Hematopoietic multipotent progenitor cell treated with erythropoietin and hydrocortisone succinate and interleukin-3 and kit ligand, for 4 days (in vitro differentiated cells): ENCODE results near the gene MBD6.
A peak's percentile ranks its signal among the peaks of the same experiment; 100 is the strongest.

ENCODE experiments used
- DNase-seq: peaks from one replicate; pipeline ENCODE4 v3.0.0-alpha.2; 2015

The MBD6 gene

DNA sequence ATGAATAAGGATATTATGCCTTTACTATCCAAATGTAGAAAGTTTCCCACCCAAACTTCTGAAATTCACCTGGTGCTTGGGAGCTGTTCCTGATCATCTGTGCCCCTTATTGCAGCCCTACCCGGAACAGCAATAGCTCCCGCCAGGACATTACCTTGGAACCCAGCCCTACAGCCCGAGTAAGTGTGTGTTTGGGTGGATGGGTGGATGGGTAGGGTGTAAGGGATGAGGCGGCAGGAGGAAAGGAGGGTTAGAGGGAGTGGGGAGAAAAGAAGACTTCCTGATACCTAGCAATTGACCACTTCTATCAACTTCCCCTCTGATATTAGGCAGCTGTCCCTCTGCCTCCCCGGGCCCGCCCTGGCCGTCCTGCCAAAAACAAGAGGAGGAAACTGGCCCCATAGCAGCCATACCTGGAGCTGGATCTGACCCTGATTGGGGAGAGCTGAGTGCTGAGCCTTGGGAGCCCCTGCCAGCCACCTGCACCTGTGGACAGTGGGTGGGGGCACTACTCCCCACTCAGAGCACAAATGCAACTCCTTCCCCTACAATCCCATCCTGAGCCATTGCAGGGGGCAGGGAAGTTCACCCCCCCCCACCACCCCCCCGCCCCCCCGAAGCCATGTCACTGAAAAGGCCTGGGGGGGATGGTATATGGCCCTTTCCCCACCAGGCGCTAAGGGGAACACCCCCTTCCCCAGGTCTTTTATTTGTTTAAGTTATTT, 6.4 kb downstream of the MBD6 start:
- no peak for DNase-seq

DNA sequence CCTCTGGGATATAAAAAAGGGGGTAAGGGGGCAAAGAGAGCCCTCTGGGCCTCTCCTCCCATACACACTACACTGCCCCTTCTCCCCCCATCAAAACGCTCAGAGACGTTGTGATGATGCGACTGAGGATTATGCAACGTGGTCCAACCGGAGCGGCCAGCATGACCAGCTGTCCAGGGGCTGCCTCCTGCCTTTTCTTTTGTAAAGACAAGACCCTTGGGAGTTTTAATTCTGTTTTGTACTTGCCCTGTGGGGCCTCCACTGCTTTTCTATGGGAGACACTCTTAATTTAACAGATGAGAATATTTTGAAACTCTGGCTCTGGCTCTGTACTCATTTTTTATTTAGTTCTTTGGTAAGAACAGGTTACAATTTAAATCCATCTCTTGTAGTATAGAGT, 7.2 kb downstream of the MBD6 start:
- DNase-seq = no peak

DNA sequence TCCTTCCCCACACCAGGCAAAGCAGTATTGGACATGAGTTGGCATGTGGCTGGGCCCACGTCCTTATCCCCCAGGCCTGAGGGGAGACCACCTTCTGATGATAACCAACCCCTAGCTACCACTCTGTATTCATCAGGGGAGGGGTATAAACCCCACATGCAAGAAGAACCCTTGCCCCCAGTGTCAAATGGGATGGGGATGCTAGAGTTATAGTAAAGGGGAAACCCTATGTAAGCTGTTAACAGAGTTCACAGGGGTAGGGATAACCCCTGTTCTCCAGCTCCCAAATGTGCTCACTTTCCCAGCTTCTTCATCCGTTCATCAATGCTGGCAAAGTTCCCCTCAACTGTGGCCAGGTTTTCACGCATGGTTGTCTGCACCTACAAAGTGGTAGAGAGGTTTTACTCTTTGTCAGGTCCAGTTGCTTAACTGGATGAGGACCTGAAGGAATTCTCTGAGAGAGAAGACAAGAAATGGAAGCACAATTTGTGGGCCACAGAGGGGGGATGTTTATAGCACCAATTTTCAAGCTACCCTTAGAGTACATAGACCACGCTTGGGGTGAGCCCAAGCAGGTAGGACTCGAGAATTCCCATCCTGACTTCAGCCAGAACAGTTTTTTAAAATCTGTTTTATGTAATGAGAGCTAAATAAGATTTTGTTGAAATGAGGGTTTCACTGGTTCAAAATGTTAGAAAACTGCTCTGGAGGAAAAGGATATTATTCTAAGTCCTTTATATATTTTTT, 7.9 kb downstream of the MBD6 start:
- no peak for DNase-seq

- no peak for DNase-seq
Measured at GRCh38 chr12:57531836-57532235, 9.2 kb downstream of the MBD6 start.

DNA sequence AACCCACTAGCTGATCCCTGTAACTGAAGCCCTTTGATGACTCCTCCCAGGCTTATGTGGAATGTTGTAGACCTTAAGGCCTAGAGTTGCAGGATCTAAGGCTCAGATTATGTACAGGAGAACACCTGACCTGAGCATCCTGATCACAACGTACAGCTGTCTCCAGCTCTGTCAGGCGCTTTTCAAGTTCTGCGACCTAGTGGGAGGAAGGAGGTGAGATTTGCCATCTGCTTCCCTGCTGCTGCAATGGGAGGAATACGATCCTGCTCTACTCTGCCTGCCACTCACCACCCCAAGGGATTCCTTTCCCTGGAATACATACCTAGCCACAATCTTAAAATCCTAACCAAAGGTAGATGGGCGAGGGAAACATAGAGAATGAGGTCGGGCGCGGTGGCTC, 10.5 kb downstream of the MBD6 start:
- no peak for DNase-seq

GRCh38 chr12:57534250-57534649, 11.6 kb downstream of the MBD6 start:
- DNase-seq = no peak

- DNase-seq = no peak
Measured at GRCh38 chr12:57534991-57535543, 12.4 kb downstream of the MBD6 start.

DNA sequence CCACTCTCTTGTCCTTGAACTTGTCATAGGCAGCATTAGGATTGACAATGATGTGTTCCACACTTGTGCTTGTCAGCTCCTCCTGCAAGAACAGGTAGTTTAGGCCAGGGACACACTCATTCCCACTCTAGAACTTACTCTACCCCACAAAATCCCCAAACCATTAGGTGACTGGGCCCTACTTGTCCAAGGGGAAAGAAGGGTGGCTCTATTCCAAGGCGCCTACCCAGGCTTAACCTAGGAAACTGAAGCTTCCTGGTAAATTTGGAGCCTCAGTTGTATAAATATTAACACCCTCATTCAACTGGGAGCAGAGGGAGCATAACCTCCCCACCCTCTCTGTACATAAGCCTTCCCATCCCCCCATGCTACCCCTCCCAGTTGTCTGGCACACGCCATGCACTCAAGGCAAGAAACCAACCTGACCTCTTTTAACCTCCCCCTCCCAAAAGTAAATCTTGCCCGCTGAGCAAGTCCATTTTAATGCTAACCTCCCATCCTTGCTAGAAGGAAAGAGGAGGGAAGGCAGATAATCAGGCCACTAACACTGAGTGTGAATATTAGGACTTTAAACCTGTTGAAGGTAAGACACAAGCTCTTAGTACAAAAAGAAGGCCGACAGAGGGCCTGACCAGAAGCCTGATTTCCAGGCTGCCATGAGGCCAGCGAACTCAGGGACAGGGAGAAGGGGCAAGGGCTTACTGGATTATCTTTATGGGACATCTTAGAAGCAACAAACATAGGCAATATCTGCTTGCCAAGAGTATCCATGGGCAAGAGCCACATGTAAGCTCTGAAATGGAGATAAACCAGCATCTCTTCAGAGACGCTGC, 13.4 kb downstream of the MBD6 start:
- no peak for DNase-seq

GRCh38 chr12:57536597-57536942, 13.9 kb downstream of the MBD6 start:
- DNase-seq = no peak

GRCh38 chr12:57539134-57539768, 16.6 kb downstream of the MBD6 start:
- peak; percentile 96 for DNase-seq

DNA sequence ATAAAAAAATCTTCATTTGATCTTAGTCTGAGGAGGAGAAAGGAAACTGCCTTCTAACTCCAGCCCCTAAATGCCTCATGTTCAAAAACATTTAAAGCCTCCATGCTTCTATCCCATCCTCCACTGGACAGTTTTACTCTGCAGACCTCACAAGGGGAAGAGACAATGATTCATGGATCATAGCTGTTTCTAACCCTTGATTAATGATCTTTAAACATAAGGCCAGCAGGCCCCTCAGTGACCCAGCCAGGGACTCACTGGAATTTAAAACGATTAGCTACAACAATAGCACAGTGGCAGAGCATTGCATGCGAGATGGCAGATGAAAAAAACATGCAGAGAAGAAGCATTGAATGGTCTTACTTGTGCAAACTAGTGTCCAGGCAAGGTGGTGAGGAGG, 18.4 kb downstream of the MBD6 start:
- no peak for DNase-seq

DNA sequence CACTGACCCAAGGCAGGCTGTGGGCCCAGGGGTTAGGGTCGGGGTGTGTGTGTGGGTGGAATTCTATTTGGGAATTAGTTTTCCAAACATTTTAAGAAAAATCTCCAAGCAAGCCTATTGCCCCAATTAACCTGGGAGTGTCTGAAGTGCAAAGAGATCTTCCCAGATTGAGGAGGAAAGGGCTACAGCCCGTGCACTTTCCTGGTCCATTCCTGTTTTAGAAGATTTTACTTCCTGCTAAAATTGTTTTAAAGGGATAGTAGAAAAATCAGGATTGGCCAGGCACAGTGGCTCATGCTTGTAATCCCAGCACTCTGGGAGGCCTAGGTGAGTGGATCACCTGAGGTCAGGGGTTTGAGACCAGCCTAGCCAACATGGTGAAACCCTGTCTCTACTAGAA, 19.1 kb downstream of the MBD6 start:
- no peak for DNase-seq

DNA sequence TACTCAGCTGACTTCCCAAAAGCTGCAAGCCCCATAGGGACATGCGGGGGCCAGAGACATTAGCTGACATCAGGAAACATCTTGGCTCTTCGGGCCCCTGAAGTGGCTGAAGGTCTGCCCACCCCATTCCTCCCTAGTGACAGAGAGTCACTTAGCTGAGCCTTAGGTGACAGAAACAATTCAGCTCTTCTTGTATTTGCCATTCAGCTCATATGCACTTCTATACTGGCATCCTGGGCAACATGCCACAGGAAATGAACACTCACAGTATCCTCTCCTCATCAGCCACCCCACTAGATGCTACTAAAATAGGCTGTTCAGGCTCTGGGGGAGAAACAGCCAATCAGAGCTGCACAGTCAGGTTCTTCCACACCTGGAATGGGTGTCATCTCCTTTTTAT, 21.0 kb downstream of the MBD6 start:
- DNase-seq = peak; percentile 41

- DNase-seq = no peak
Measured at GRCh38 chr12:57545809-57546437, 23.3 kb downstream of the MBD6 start.

GRCh38 chr12:57546438-57547287, 24.0 kb downstream of the MBD6 start, which contains the start of gene DCTN2:
TSS of gene DCTN2 (minus strand) at chr12:57547192. CDS start at chr12:57547063, 129 bp downstream.
- DNase-seq = peak; percentile 99

DNA sequence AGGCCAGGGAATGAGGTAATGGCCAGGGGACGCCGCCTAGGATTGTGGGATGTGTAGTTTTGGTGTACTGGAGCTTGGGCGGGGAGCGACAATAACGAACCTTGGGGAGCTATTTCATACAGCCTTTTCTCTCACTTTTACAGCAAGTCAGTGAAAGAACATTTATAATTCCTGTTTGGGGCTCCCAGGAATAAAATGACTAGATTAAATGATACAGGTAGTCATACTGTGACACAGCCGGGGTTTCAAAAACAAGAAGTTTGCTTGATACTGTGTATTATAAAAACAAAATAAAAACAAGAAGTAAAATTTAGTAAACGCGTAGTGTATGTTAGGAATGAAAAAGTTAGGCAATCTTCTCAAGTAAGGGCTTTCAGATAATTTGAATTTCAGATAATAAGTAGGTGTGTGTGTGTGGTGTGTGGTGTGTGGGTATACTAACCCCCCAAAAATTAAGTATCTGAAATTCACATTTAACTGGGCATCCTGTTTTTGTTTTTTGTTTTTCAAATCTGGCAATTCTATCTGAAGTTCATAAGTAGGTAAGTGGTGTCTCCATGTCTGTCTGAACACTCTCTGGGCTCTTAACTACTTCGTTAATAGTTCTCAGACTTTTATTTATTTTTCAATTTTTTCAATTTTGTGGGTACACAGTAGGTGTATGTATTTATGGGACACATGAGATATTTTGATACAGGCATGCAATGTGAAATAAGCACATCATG, 24.8 kb downstream of the MBD6 start:
- no peak for DNase-seq

GRCh38 chr12:57548013-57548315, 25.3 kb downstream of the MBD6 start:
- no peak for DNase-seq

- no peak for DNase-seq
Measured at GRCh38 chr12:57548488-57548887, 25.9 kb downstream of the MBD6 start.

DNA sequence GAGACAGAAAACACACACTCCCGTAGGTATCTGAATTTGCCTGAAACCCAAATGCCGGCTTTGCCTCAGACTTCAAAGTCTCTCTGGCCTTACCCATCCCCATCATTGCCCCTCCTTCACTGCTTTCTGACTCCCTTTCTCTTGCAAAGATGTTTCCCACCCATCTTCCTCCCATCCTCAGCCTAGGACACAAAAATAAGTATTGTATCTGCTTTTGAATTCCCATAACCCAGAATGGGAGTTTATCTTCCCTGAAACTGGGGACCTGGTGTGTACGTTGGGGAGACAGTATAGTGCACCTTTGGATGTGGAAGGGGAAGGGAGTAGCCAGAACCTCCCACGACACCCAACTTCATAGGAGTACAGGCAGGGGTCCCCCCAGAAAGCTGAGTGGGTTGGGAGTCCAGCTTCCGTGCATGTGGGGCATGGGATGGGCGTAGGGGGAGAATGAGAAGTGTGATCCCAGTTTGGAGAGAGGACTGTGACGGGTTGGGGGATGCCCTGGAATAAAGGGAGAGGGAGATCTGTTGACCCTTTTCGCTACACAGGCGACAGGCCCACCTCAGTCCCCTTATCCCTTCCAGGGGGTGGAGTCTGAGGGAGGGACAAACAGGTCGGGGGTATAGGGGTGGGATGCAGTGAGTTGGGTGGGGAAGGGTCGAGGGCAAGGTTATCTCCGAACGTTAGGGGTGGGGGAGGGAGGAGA, 26.7 kb downstream of the MBD6 start:
- DNase-seq = no peak
